Neural progenitor cell (in vitro differentiated cells): ENCODE results near the gene PTPRK.

ENCODE experiments used
- EZH2 ChIP-seq: fragments of 200-600 bp; sonication (generic); IDR thresholded peaks from 2 replicates; pipeline ENCODE4 v1.6.1; 2017; ENCODE audit warnings: antibody characterized with exemption, mild to moderate bottlenecking, moderate library complexity
- TF ChIP-seq, protein P1 (sequence below): fragments of 200-600 bp; sonication (generic); IDR thresholded peaks from 2 replicates; pipeline ENCODE4 v1.5.1; 2017; ENCODE audit warnings: antibody characterized with exemption, mild to moderate bottlenecking

DNA sequence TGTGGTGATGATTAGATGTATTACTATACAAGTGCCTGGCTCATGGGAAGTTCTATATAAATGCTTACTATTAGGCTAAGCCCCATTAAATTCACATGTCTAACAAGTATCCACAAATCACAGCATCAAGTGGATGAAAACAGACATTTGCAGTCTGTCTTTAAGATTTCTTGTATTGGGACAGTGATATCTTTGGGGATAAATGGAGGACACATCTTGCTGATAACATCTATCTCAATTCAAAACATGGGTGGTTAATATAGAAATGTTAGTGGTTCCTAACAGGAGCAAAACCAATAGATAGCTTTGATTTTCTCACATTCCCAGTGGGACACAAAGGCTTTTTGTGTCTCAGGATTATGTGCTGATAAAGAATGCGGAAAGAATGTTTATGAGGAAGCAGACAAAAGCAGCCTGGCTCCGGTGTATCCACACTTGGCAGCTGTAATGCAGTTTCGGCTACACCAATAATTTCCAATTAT is 29.3 kb downstream of the PTPRK start:
- TF ChIP-seq, protein P1, sequence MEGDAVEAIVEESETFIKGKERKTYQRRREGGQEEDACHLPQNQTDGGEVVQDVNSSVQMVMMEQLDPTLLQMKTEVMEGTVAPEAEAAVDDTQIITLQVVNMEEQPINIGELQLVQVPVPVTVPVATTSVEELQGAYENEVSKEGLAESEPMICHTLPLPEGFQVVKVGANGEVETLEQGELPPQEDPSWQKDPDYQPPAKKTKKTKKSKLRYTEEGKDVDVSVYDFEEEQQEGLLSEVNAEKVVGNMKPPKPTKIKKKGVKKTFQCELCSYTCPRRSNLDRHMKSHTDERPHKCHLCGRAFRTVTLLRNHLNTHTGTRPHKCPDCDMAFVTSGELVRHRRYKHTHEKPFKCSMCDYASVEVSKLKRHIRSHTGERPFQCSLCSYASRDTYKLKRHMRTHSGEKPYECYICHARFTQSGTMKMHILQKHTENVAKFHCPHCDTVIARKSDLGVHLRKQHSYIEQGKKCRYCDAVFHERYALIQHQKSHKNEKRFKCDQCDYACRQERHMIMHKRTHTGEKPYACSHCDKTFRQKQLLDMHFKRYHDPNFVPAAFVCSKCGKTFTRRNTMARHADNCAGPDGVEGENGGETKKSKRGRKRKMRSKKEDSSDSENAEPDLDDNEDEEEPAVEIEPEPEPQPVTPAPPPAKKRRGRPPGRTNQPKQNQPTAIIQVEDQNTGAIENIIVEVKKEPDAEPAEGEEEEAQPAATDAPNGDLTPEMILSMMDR: no peak
- no peak for TF ChIP-seq EZH2
